Thyroid gland (tissue), 4 donors: ENCODE measurements around the gene P2RY11.

Source experiments
- CTCF ChIP-seq, 6 experiments: fragments of 200-600 bp in 3 of 6; fragments of 450-650 bp in 3 of 6; sonication (generic) in 3 of 6; IDR thresholded peaks; one replicate each; pipeline ENCODE4 v1.5.1; 2016 to 2019; ENCODE audit warnings: antibody characterized with exemption in 6 of 6, mild to moderate bottlenecking in 2 of 6, inconsistent platforms in 1 of 6, moderate library complexity in 1 of 6
- POLR2A ChIP-seq, 2 donors: fragments of 450-650 bp; IDR thresholded peaks; one replicate each; pipeline ENCODE4 v1.6.1; 2017; ENCODE audit warnings: antibody characterized with exemption in 2 of 2, mild to moderate bottlenecking in 2 of 2, moderate library complexity in 1 of 2

GRCh38 chr19:10091370-10091687 lies 20.2 kb upstream of the P2RY11 start:
- TF ChIP-seq CTCF (IDR thresholded peaks at IDR 0.05) (no peak), POLR2A (IDR thresholded peaks at IDR 0.05) (no peak)
